NCI-H1105 treated with DMSO at 0.1 percent for 48 hours (cell line): ENCODE measurements around the gene THBS2.
"Not testable (repeated sequence)": the region's sequence is repeated elsewhere in the genome, so short reads cannot be mapped to it uniquely, and the experiment has no call there.

ENCODE experiments used
- DNase-seq: peaks from one replicate; lab custom pipeline; 2025; lab: John Stamatoyannopoulos, UW

THBS2 gene

GRCh38 chr6:169230946-169231789 is 22.5 kb downstream of the THBS2 start:
- no peak for DNase-seq

- DNase-seq, result no peak
Observed at GRCh38 chr6:169230322-169230665, 23.4 kb downstream of the THBS2 start.

DNA sequence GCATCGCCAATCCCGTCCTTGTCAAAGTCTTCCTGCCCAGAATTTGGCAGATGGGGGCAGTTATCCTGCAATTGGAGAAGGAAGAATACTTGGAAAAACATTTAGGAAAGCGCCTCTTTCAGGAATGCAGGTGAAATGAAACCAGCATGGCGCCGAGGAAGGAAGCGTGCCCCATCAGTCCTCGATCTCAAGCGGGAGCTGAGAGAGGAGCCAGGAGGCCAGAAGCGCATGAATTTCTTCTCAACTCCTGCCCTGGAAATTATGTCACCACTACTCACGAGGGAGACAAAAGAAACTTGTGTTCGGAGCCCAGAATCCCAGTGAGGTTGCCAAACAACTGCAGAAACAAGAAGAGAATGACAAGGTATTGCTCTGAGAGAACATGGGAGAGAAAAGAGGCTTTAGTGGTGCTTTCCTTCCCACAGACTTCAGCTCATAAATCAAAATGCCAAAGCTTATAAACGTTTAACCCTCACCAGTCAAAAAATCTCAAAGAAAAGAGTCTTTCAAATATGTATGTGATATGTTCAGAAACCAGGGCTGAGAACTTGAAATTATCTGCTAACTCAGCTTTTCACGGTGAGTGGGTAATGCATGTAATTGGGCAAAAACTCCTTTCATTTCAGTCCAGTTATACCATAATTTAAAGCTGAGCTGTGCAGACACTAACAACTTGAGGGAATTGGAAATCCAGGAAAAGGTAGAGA is 23.9 kb downstream of the THBS2 start:
- DNase-seq, result no peak

GRCh38 chr6:169227116-169227515 is 26.5 kb downstream of the THBS2 start:
- no peak for DNase-seq

GRCh38 chr6:169225887-169226286 is 27.8 kb downstream of the THBS2 start:
- no peak for DNase-seq

DNA sequence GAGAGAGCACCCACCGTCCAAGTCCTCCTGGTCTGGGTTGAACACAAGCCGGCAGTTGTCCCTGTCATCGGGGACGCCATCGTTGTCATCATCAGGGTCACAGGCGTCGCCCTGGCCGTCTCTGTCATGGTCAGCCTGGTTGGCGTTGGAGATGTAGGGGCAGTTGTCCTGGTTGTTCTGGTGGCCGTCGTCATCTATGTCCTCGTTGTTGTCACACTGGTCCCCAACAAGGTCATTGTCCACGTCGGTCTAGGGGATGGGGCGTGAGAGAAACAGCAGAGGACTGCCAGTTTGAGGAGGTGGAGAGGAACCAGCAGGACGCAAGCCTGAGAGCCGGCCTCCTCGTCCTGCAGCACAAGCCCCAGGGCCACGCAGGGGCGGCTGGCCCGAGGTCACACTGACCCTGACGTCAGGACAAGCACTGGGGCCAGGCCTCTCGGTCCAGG is 28.5 kb downstream of the THBS2 start:
- no peak for DNase-seq

- no peak for DNase-seq
Observed at GRCh38 chr6:169224716-169225115, 28.9 kb downstream of the THBS2 start.

- DNase-seq, result no peak
Observed at GRCh38 chr6:169224185-169224695, 29.4 kb downstream of the THBS2 start.

- no peak for DNase-seq
Observed at GRCh38 chr6:169223006-169223405, 30.6 kb downstream of the THBS2 start.

DNA sequence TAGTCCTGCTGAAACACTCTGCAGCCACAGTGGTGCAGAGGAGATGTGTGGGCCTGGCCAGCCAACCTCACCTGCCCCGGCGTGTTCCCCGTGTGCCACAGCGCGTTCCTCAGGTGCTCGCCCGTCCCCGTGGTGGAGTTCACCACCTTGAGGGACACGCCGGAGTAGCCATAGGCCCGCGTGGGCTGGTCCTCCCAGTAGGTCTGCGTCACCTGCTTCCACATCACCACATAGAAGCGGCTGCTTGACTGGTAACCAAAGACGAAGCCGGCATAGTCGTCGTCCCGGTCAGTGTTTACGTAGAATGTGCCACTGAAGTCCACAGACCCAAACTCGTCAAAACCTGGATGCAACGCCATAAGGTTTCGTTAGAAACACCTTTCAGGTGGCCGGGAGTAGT is 31.5 kb downstream of the THBS2 start:
- DNase-seq, result no peak

- no peak for DNase-seq
Observed at GRCh38 chr6:169221264-169221663, 32.4 kb downstream of the THBS2 start.

DNA sequence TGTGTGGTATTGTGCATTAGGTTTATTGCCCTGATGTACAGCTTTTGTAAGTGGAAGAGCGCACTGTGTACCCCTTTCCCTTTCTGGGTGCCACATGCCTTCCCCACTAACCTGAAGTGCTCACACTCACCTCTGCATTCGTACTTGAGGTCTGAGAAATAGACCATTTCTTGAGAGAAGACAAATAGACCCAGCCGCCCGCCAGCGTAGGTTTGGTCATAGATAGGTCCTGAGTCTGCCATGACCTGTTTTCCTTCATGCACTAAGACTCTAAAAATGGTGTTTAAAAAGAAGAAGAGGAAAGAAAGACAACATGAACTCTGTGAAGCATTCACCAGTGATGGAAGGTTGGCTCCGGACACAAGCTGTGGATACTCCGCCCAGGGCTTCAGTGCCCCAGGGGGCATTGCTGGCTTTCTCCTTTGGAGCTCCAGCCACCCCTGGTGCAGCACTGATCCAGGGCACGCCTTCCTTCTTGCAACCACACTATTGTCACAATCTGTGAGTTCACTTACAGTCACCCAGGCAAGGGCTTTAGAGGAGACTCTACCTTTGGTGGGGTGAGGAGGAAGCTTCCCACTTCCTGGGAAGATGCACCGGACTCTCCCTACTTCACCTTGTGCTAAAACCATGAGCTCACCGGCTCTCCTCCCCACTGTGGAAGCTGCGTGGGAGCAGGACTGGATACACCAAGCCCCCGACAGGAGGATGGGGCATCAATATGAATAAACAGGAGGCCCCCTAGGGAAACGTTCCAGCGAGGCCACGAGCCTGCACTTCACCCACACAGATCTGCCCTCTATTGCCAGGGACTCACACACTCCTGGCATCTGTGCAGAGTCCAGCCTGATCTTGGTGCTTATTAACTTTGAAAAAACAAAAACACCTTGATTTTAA is 33.3 kb downstream of the THBS2 start:
- DNase-seq, result no peak

- DNase-seq, result no peak
Observed at GRCh38 chr6:169217972-169218371, 35.7 kb downstream of the THBS2 start.

DNA sequence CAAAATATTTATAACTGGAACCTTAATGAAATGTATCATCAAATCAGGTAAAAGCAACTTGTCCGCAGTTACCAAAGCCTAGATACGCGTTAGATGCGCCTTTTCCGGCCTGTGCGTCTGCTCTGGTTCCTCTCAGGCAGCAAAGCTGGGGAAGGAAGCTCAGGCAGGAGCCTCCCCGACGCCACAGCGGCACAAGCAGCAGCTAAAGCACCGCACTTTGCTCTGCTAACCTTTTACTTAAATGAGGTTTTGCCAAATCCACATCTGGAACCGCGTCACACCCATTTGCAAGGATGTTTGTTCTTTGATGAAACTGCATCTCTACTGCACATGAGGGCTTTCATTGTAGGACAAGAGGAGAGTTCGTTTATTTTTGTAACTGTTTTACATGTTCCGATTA is 36.8 kb downstream of the THBS2 start:
- no peak for DNase-seq

DNA sequence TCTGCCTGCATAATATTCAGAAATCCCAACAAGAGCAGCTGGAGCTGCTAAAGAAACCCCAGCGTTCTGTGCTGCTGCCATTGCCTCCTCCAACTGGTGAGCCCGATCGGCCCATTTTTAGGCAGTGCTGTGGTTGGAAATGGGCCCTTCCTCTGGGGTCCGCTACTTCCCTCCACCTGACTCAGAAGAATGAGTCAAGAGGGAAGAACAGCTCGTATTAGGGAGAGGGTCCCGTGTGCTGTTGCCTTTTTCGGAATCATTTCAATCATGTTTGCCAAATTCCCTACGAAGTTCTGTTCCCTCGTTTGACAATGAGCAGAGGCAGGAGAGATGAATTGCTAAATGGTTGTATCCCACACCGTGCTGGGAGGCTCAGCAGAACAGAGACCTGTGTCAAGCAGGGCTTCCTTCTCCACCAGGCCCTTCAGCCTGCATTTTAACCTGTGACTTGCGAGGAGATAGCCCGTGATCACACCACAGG is 38.4 kb downstream of the THBS2 start:
- DNase-seq, result no peak

- not testable (repeated sequence) for DNase-seq
Observed at GRCh38 chr6:169214789-169215188, 38.9 kb downstream of the THBS2 start.

DNA sequence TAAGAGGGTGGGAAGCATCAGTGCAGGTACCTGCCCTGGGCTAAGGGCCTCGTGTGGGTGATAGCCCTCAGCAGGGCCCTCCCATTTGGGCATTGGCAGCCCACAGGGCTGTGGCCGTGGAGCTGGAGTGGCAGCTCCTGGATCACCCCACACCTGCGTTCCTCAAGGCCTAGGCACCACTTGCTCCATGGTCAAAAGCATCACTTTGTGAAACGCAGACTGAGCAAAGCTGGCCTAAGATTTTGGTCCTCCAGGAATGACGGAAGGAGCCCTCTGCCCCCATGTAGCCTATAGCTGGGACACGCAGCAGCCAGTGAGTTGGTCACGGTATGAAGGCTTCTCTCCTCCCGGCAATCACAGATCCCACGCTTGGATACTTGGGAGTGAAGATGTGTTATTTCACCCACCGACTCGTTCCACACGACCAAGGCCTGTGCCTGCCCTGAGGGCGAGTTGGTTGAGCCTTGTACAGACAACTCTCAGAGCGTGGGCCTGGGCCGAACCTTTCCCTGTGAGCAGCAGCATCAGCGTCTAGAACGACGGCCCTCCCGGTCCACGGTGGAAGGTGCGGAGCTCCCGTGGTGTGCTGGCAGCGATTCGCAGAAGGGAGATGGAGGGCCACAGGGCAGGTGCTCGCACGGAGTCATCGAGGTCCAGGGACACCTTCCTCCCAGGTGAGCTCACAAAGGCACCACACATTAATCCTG is 39.7 kb downstream of the THBS2 start:
- DNase-seq, result no peak

DNA sequence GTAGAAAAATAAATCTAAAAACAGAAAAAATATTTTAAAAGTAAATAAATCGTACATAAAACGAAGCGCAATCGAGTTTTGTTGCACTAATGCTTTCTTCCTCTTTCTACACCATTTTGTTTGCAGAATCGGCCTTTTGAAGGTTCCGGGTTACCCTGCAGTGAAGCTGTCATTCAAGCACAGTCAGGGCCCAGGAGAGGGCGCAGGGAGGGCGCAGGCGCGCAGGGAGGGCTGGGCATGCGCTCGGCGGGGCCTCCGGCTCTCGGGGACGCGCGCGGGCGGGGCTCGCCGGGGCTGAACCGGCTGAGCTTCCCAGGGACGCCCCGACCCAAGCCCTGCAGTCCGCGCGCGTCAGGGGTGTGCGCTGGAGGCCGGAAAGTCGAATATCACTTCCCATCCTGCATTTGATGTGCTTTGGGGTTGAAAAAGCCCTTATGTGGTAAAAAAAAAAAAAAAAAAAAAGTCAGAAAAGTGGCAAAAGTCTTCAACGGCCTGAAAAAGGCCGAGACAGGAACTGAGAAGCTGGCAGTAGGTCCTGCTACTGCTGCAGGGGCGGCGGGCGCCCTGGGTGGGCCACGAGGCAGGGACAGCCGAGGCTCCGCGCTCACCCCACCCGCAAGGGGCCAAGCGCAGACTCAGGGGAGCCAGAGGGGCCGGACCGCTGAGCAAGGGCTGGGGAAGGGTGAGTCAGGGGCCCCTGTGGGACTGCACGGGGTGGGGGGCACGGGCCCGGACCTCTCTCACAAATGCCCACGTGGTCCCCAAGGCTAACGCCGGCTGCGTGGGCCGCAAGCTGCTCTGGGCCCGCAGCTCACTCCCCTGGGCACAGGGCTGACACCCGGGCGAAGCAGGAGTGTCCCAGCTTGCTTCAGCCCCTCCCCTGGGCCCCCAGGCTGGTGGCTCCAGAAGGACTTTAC is 40.5 kb downstream of the THBS2 start:
- DNase-seq, result no peak

GRCh38 chr6:169212436-169212835 is 41.2 kb downstream of the THBS2 start:
- DNase-seq, result no peak

- no peak for DNase-seq
Observed at GRCh38 chr6:169211881-169212280, 41.8 kb downstream of the THBS2 start.
